GM18526 (cell line): ENCODE measurements around the gene PCMTD2.

Source experiments
- POLR2A ChIP-seq: IDR thresholded peaks from 3 replicates; pipeline ENCODE4 v1.6.1; 2011; ENCODE audit not compliant: insufficient read length; ENCODE audit errors: extremely low read depth

Gene PCMTD2

GRCh38 chr20:64257107-64257757, 1.7 kb downstream of the PCMTD2 start:
- no peak for TF ChIP-seq POLR2A

GRCh38 chr20:64258071-64258823, 2.7 kb downstream of the PCMTD2 start:
- TF ChIP-seq POLR2A = no peak

- TF ChIP-seq POLR2A = no peak
Observed at GRCh38 chr20:64260239-64260638, 4.7 kb downstream of the PCMTD2 start.

- no peak for TF ChIP-seq POLR2A
Observed at GRCh38 chr20:64261138-64261537, 5.6 kb downstream of the PCMTD2 start.

- TF ChIP-seq POLR2A = no peak
Observed at GRCh38 chr20:64264091-64264490, 8.5 kb downstream of the PCMTD2 start.

- TF ChIP-seq POLR2A = no peak
Observed at GRCh38 chr20:64265201-64265600, 9.7 kb downstream of the PCMTD2 start.

GRCh38 chr20:64266988-64267387, 11.4 kb downstream of the PCMTD2 start:
- no peak for TF ChIP-seq POLR2A

DNA sequence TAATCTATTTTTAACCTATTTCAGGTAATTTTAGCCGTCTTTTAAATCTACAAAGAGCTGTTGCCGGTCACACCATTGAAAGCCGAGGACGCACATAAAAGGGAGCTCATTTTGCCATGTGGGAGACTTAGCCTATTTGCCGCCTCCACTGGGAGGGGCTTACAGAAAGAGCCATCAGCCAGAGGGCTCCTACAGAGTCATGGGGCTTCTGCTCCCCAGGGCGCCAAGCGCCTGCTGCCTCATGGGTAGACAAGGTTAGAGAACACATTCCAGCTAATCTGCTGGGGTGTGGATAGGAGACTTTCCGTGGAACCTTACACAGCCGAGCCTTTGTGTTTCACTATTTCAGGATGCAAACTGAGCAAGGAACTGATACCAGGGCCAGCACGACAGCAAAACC, 12.6 kb downstream of the PCMTD2 start:
- TF ChIP-seq POLR2A = no peak

DNA sequence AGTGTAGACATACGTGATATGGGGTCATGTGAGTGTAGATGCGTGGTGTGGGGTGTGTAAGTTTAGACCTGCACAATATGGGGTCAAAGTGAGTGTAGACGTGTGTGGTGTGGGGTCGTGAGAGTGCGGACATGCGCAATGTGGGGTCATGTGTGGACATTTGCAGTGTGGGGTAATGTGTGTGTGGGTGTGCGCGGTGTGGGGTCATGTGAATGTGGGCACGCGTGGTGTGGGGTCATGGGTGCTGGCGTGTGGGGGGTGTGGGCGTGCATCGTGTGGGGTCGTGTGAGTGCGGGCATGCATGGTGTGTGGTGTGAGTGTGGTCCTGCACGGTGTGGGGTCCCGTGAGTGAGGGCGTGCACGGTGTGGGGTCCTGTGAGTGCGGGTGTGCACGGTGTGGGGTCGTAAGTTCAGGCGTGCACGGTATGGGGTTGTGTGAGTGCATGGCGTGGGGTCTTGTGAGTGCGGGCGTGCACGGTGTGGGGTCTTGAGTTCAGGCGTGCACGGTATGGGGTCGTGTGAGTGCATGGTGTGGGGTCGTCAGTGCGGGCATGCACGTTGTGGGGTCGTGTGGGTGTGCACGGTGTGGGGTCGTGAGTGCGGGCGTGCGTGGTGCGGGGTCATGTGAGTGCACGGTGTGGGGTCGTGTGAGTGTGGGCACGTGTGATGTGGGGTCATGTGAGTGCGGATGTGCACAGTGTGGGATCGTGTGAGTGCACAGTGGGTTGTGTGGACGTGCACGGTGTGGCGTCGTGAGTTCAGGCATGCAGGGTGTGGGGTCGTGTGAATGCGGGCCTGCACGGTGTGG, 14.3 kb downstream of the PCMTD2 start:
- TF ChIP-seq POLR2A = no peak

GRCh38 chr20:64271636-64272035, 16.1 kb downstream of the PCMTD2 start:
- no peak for TF ChIP-seq POLR2A

DNA sequence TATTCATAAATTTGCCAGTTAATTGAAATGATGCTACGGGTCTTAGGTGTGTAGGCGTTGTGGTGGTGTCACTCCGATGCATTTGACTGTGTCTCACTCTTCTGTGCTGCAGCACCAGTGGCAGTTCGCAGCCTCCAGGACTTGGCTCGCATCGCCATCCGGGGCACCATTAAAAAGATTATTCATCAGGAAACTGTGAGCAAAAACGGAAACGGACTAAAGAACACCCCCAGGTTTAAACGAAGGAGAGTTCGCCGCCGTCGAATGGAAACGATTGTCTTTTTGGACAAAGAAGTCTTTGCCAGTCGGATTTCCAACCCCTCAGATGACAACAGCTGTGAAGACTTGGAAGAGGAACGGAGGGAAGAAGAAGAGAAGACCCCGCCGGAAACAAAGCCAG, 17.6 kb downstream of the PCMTD2 start:
- TF ChIP-seq POLR2A = no peak

- TF ChIP-seq POLR2A = no peak
Observed at GRCh38 chr20:64276817-64277216, 21.3 kb downstream of the PCMTD2 start.

GRCh38 chr20:64277571-64278316, 22.2 kb downstream of the PCMTD2 start:
- TF ChIP-seq POLR2A = no peak

GRCh38 chr20:64278317-64278681, 22.8 kb downstream of the PCMTD2 start:
- TF ChIP-seq POLR2A = no peak

DNA sequence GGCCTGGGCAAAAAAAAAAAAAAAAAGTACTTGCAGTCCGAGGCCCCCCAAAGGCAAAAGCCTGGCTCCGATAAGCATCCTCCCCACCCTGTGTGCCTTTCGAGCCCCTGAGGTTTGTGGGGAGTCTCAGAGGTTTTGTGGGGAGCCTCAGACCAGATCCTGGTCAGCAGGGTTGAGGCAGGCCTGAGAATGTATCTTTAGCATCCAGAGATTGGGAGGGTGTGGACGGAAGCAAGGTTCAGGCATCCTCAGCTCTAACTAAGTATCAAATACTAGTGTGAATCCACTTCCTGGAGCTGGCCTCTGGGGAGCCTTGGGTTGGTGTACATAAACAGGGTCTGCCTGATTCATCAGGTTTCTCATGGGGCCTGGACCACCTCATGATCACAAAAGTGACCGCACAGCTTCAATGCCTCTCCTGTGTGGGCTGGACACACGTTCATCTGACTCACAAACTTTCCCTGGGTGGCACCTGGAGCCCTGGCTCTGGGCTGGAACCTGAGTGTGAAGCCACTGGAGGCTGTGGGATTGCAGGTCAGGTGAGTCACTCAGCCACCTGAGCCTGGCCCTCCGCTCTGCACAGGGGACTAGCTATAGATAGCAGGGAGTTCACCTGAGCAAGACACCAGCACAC, 24.4 kb downstream of the PCMTD2 start:
- TF ChIP-seq POLR2A = no peak
